GM12875 (cell line): ENCODE measurements around the gene AKT3.

Source experiments
- H3K4me3 ChIP-seq: one replicate; pipeline ENCODE4 v1.5.1; 2011; ENCODE audit warnings: low read depth, low read length, control low read depth
- CTCF ChIP-seq: IDR thresholded peaks from 2 replicates; pipeline ENCODE4 v1.5.1; 2011; ENCODE audit warnings: low read depth, mild to moderate bottlenecking, control low read depth, inconsistent platforms, low read length, moderate library complexity, borderline replicate concordance; ENCODE audit not compliant: insufficient read depth

Gene AKT3

GRCh38 chr1:243513726-243514491 lies 336.1 kb downstream of the AKT3 start:
- TF ChIP-seq CTCF: no peak
- H3K4me3 ChIP-seq: no peak overlapping the region

DNA sequence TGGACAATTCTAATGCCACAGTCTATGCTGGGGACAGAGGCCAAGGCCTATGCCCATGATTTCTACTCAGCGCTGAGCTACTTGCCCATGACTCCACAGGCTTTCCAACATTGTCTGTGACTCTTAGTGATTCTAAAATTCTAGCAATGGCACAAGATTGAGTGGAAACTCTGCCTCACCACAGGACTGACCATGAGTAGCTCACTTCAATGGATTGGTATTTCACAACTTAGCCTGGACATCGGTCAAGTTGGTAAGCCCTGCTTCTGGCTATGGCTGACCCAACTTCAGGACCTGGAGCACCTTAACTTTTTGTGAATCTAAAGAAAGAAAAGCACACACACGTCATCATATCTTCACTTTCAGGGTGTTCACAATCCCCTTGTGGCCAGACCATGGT lies 339.1 kb downstream of the AKT3 start:
- no peak overlapping the region for H3K4me3 ChIP-seq
- TF ChIP-seq CTCF: no peak

DNA sequence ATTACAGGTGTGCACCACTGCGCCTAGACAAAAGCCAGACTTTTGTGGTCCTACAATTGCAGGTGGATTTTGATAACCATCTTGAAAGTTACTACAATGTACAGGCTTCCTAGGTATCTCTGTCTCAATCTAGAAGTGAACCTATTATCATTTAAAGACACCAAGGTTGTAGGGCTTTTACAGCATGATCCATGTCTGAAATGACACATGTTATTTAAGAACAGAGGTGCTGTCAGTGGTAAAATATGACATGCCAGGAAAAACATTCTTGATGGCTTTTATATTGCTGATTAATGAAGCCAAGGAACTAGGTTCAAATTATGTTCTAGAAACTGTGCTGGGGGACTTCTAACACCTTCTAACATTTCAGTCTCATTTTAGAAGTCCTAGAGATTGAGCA lies 341.1 kb downstream of the AKT3 start:
- H3K4me3 ChIP-seq: no peak overlapping the region
- TF ChIP-seq CTCF: no peak

DNA sequence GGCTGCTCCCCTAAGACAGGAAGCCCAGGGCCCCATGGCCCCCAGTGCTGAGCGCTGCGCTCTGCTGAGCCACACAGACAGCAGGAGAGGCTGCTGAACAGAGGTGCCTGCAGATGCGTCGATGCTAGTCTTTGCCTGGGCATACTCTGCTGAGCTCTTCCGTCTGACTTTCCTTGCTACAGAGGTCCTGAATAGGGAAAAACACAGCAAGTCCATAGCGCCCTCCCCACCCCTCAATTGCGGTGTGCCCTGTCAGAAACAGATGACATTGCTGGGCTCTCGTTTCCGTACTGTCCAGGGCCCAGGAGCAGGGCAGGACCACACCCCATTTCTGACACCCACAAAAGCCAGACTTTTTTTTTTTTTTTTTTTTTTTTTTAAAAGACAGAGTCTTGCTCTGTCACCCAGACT lies 341.7 kb downstream of the AKT3 start:
- TF ChIP-seq CTCF: no peak
- H3K4me3 ChIP-seq: no peak overlapping the region

DNA sequence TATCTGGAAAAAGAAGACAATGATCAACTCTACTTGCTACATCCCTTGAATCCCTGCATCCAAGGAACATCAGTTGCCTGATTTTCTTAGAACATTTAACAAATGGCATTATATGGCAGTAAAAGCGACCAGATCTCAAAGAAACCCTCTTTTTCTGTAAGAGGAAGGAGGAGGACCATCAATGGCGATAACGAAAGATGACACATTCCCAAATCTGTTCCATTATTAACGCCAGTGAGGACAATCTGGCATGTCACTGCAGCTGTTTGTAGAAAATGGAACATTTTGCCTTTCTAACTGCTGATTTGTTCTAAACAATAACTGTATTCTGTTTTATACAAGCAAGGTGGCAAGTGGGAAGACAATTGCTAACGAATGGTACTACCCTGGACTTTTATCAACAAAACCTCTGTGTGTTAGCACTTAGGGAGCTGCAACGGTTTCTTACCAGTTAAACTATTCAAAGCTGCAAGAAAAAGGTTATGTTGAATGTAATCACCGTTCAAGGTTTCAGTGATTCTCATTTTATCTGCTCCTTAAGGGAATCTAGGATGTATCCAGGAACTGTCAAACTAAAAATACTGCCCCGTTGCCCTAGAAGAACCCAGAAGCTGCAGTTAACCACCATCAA lies 342.3 kb downstream of the AKT3 start:
- no peak overlapping the region for H3K4me3 ChIP-seq
- no peak for TF ChIP-seq CTCF

DNA sequence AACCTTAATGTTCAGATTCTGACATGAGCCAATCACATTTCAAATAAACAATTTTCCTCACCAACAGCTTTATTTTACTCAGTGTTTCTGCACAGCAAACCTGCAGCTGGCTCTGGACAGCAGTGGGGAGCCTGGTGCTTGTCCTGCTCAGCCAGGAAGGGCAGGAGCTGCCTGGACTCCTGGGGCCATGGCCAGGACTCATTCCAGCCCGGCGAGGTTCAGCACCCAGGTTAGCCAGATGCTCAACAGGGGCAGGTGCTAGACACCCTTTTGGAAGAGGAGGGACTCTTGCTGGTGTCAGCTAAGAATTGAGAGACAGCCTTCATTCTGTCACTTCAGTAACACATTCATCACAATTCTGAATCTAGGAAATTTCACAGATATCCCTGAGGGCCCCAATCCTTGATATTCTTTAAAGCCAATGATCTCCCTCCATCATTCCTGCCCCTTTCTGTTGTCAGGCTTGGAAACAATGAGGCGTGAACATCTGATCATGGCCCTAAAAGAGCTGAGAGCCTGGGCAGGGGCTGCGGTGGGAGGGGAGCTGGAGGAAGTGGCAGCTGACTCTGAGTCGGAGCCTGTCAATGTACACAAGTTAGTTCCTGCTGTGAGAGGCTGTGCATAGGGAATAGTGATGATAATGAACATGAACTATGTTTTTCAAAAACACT lies 342.9 kb downstream of the AKT3 start:
- no peak overlapping the region for H3K4me3 ChIP-seq
- no peak for TF ChIP-seq CTCF

DNA sequence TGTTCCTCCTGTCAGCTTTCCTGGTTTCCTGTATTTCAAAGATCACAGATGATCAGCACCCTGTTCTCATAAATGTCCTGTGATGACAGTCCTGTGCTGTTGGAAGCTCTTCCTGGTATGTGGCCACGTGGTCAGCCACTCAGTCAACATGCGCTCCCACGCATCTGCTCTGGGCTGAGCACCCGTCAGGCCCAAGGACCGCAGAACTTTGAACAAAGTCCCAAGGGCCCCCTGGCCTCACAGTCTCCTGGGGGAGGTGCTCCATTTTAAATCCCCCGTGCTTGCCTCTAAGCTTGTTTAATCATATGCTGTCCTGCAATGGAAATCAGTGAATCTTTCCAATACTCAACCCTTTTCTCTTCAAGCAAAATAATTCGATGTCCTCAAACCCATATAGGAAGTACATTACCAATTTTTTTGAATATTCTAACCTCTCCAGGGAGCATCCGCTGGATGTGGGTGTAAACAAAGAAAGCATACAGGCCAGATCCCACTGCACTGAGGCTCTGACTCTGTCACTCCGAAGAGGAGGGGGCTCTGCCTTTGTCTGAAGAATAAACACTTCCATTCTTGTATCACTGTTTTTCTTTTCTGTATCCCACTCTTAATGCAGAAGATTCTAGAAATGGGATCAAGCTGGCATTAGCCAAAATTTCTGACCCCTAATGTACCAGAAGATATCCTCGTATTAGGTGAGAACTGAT lies 343.9 kb downstream of the AKT3 start:
- no peak for TF ChIP-seq CTCF
- H3K4me3 ChIP-seq: no peak overlapping the region
